ENCODE measurements around the gene HDGFL2. TPM values are rescaled to one million over a fixed set of nuclear protein-coding genes. Genes with fewer than 3 reads are reported as not detected.

HDGFL2 gene
- total RNA-seq, 1 donor from 2014 or later: 22.8 TPM

- DNase-seq (ENCODE audit: low spot score): no peak
Measured at GRCh38 chr19:4444765-4445741, 27.0 kb upstream of the HDGFL2 start.

DNA sequence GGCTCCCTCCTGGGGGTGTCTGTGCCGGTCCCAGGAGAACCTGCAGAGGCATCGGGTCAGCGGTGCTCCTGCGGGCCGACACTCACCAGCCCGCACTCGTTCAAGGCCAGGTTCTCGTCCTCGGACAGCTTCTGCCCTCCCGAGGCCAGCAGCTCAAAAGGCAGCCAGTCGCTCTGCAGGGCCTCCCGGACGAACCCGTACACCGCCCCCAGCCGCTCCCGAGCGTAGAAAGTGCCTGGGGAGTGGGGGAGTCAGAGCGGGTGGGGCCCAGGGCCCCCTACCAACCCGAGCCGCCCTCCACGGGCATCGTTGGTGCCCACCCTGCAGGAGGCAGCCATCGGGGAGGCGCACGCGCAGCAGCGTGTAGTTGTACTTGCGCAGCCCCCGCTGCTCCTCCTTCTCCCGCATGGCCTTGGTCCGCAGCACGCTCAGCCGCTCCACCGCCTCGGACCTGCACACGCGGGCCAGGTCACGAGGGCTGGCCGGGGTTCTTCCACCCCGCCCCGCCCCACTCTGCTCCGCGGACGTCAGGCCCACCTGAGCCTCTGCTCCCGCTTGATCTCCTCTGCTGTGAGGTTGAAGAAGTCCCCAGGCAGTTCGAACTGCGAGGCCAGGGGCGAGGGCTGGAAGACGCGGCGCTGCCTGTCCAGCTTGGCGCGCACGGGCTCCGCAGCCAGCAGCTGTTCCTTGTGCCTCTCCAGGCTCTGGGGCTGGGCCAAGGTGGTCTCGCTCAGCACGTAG, 26.0 kb upstream of the HDGFL2 start:
- DNase-seq (ENCODE audit: low spot score): no peak

GRCh38 chr19:4446704-4447200, 25.3 kb upstream of the HDGFL2 start:
- DNase-seq (ENCODE audit: low spot score): no peak

GRCh38 chr19:4447327-4448146, 24.6 kb upstream of the HDGFL2 start:
- no peak for DNase-seq (ENCODE audit: low spot score)

DNA sequence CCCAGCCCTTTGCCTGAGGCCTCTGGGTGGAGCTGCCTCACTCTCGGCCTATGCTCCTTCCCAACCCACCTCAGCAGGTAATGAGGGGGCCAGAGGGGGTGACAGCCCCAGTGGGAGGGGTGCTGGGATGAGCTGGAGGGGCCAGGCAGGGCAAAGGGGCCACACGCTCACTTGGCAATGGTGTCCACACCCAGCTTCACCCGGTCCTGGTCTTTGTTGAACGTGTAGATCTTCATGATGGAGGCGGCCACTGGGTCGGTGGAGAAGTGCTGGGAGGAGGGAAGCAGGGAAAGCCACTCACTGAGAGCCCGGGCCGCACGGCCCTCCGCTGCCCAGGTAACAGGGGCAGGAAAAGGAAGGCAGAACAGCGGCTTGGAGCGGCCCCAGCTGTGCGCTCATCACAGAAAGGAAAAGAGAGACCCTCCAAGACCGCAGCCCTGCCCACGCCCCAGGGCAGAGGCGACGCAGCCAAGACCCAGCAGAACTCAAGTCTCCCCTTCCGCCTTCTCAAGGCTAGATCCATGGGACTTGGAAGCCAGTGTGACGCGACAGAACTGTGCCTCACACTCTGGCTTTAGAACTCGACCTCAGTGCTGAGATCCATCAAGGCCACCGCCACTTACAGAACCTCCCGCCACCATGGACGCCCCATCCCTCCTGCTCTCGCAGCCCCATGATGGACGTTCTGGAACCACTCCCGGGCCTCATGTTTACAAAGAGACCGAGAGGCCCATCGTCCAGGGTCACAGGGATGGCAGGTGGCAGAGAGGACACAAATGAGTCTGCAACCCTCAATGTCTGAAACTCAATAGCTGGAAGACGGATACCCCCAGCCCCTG, 23.7 kb upstream of the HDGFL2 start:
- DNase-seq (ENCODE audit: low spot score): no peak

- no peak for DNase-seq (ENCODE audit: low spot score)
Measured at GRCh38 chr19:4449022-4449638, 23.0 kb upstream of the HDGFL2 start.

DNA sequence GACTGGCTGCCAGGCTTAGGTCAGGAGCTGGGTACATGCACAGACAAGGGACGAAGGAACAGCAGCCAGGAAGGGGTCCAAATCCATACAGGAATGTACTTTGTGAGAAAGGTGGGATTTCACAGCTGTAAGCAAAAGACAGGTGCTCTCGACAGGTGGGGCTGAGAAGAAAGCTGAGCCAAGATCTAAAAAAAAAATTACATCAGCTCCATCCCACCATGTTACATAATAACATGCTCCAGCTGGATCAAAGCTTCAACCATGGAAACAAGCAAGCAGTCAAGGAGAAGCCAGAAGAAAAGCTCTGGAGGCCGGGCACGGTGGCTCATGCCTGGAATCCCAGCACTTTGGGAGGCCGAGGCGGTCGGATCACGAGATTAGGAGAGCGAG, 22.5 kb upstream of the HDGFL2 start:
- DNase-seq (ENCODE audit: low spot score): no peak

DNA sequence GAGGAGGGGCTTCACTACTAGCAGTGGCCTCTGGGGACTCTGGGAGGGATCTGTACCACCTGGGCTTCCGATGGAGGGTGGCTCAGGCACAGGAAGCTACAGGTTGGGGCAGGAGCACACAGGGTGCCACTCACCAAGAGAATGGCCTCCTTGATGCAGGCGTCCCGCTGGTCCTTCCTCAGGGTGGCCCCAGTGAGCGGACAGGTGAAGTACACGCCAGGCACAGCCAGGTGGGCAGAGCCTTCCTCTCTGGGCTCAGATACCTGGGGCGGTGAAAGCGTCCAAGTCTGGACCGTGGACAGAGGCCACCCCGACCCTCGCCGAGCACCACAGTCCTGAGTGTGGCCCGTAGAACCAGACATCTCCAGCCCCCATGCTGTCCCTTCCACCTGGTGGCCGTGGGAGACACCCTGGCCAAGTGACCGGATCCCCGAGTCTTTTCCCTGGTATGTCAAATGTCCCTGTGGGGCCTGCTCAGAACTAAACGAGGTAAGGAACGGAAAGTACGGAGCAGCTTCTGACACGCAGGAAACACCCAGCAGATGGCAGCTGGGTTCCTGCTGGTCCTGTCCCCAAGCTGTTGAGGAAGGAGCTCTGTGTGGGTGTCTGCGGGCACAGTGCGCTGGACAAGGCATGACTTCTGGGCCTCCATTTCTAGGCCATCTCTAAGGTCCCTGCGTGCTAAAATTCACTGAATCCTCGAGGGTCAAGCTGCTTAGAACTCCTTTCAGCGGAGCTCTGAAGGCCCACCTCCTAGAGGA, 19.7 kb upstream of the HDGFL2 start:
- DNase-seq (ENCODE audit: low spot score): no peak

- no peak for DNase-seq (ENCODE audit: low spot score)
Measured at GRCh38 chr19:4453232-4454179, 18.6 kb upstream of the HDGFL2 start.

- no peak for DNase-seq (ENCODE audit: low spot score)
Measured at GRCh38 chr19:4454747-4455718, 17.1 kb upstream of the HDGFL2 start.

- DNase-seq (ENCODE audit: low spot score): no peak
Measured at GRCh38 chr19:4455719-4456475, 16.2 kb upstream of the HDGFL2 start.

DNA sequence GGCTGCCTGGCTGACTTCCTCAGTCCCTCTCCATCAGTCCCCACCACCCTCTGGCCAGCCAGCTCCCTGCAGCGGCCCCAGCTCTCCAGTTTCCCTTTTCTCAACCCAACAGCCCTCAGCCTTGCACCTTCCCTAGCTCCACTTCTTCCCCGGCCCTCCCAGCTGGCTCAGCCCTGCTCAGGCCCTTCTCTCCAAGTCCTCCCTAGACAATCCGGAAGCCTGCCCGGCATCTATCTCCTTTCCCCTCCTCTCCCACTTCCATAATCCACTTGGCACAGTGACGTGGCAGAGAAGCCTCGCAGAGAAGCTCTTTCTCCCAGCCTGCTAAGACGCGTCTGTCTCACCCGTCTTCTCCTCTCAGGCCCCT, 15.6 kb upstream of the HDGFL2 start:
- no peak for DNase-seq (ENCODE audit: low spot score)

GRCh38 chr19:4456843-4457653, 15.0 kb upstream of the HDGFL2 start:
- DNase-seq (ENCODE audit: low spot score): no peak

DNA sequence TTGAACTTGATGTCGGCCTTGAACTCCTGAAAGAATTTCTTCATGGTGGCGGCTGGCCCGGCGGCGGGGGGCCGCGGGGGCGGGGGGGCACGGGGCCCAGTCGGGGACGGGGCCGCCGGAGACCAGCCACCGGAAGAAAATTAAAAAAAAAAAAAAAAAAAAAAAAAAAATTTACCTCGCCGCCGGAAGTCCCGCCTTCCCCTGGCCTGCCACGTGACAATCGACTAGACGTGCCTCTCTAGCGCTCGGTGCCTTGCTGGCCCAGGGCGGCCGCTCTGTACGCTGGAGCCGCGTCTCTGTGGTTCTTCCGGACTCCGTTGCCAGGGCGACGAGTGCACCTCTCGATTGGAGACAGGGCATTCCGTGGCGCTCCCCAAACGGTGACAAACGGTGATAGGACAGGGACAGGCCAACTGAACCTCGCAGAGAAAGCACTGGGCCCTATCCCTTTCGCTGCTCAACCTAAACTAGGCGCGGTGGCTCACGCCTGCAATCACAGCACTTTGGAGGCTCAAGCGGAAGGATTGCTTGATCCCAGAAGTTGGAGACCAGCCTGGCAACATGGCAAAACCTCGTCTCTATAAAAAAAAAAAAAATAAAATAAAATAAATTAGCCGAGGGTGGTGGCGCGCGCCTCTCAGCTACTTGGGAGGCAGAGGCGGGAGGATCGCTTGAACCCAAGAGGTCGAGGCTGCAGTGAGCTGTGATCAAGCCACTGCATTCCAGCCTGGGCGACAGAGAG, 14.3 kb upstream of the HDGFL2 start, which contains the start of gene UBXN6:
TSS of gene UBXN6 (minus strand) at position 141 of the 742 bp plus-strand sequence. CDS start at position 44, 97 bp downstream.
- peak; percentile 97 for DNase-seq (ENCODE audit: low spot score)

Data from mesenteric fat pad (tissue), 1 donor.